AG09309 (cell line): ENCODE data around the gene SYT17.

Experiments
- DNase-seq: peaks from one replicate; pipeline ENCODE4 v3.0.0-alpha.2; 2010; ENCODE audit warnings: low read depth
- H3K4me3 ChIP-seq: 2 replicates; pipeline ENCODE4 v1.5.1; 2011; ENCODE audit warnings: mild to moderate bottlenecking, low read depth, low read length, moderate library complexity; ENCODE audit not compliant: control insufficient read depth
- CTCF ChIP-seq: IDR thresholded peaks from 2 replicates; pipeline ENCODE4 v1.5.1; 2011; ENCODE audit warnings: mild to moderate bottlenecking, low read depth, low read length, inconsistent platforms; ENCODE audit not compliant: insufficient read depth, control insufficient read depth; ENCODE audit errors: missing control alignments

Gene SYT17

GRCh38 chr16:19177111-19177739 lies 9.2 kb downstream of the SYT17 start:
- H3K4me3 ChIP-seq = no peak overlapping the region
- no peak for TF ChIP-seq CTCF
- no peak for DNase-seq

- TF ChIP-seq CTCF = peak; percentile 66
- DNase-seq = no peak
- H3K4me3 ChIP-seq = no peak overlapping the region
Measured at GRCh38 chr16:19179546-19180490, 11.8 kb downstream of the SYT17 start.

- no peak for TF ChIP-seq CTCF
- H3K4me3 ChIP-seq = no peak overlapping the region
- no peak for DNase-seq
Measured at GRCh38 chr16:19180741-19181140, 12.7 kb downstream of the SYT17 start.

GRCh38 chr16:19182481-19182880 lies 14.4 kb downstream of the SYT17 start:
- DNase-seq = no peak
- no peak for TF ChIP-seq CTCF
- no peak overlapping the region for H3K4me3 ChIP-seq

- no peak overlapping the region for H3K4me3 ChIP-seq
- no peak for DNase-seq
- no peak for TF ChIP-seq CTCF
Measured at GRCh38 chr16:19183187-19183586, 15.1 kb downstream of the SYT17 start.

GRCh38 chr16:19184823-19185509 lies 16.9 kb downstream of the SYT17 start:
- H3K4me3 ChIP-seq = no peak overlapping the region
- DNase-seq = no peak
- TF ChIP-seq CTCF = no peak
